ENCODE results near the gene FBXL13.

GRCh38 chr7:102849079-102849478 lies 225.5 kb downstream of the FBXL13 start:
- TF ChIP-seq POLR2A (IDR thresholded peaks at IDR 0.05; ENCODE audit: low read depth) (no peak), CTCF (IDR thresholded peaks at IDR 0.05) (no peak), POLR2AphosphoS5 (IDR thresholded peaks at IDR 0.05) (no peak), EP300 (IDR thresholded peaks at IDR 0.05) (no peak)
